ENCODE measurements around the gene RAD51B. TPM values are rescaled to one million over a fixed set of nuclear protein-coding genes. Genes with fewer than 3 reads are reported as not detected.

RAD51B gene
- total RNA-seq, 4 donors from 2014 or later: 8.9 to 30.3 (median 10.4) TPM

DNA sequence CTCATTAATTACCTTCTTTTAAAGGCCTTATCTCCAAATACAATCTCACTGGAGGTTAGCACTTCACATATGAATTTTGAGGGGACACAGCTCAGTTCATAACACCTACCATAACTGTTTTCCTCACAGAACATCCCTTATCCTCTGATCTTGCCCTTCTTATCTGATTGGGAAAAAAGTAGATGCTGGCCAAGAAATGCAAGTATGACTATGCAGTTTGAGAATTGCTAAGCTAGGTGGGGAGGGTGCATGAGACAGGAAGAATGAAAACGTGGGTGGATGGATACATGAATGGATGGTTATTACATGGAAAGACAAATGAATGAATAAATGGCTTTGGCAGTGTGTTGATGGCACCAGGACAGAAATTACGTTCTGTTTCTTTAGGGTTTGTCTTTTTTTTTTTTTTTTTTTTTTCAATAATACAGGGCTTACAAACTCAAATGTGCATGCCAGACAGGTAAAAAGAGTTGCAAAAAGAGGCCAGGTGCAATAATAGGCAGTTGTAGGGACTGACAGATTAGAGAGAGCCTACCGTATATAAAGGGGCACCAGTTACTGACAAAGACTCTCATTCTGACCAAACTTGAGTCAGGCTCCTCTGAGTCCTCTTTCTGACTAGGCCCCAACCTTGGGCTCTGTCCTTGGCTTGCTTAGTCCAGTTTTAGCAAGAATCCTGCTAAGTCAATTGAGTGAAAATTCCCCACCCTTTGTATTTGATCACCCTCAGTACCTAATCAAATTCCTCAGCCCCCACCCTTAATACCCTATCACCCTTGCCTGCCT lies 668.4 kb downstream of the RAD51B start:
- TF ChIP-seq, protein P1, sequence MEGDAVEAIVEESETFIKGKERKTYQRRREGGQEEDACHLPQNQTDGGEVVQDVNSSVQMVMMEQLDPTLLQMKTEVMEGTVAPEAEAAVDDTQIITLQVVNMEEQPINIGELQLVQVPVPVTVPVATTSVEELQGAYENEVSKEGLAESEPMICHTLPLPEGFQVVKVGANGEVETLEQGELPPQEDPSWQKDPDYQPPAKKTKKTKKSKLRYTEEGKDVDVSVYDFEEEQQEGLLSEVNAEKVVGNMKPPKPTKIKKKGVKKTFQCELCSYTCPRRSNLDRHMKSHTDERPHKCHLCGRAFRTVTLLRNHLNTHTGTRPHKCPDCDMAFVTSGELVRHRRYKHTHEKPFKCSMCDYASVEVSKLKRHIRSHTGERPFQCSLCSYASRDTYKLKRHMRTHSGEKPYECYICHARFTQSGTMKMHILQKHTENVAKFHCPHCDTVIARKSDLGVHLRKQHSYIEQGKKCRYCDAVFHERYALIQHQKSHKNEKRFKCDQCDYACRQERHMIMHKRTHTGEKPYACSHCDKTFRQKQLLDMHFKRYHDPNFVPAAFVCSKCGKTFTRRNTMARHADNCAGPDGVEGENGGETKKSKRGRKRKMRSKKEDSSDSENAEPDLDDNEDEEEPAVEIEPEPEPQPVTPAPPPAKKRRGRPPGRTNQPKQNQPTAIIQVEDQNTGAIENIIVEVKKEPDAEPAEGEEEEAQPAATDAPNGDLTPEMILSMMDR (IDR thresholded peaks at IDR 0.05): no peak
- ATAC-seq (ENCODE audit: low FRiP score) (no peak), DNase-seq (ENCODE audit: low spot score) (no peak)

DNA sequence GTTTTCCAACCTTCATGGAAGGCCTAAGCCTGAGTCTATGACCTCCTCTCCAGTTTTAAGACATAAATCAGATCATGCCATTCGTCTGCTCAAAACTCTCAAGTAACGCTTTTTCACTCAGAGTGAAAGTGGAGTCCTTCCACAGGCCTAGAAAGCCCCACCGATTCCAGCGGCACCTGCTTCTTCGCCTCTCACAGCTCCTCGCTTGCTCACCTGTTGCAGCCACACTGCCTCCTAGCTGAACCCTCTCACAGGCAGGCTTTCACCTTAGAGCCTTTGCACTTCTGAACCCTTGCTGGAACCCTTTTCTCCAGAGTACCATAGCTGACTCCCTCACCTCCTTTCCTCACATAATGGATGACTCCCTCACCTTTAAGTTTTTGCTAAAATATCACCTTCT lies 672.2 kb downstream of the RAD51B start:
- DNase-seq (ENCODE audit: low spot score) (no peak), ATAC-seq (ENCODE audit: low FRiP score) (no peak)
- TF ChIP-seq, protein P1 (IDR thresholded peaks at IDR 0.05): no peak

DNA sequence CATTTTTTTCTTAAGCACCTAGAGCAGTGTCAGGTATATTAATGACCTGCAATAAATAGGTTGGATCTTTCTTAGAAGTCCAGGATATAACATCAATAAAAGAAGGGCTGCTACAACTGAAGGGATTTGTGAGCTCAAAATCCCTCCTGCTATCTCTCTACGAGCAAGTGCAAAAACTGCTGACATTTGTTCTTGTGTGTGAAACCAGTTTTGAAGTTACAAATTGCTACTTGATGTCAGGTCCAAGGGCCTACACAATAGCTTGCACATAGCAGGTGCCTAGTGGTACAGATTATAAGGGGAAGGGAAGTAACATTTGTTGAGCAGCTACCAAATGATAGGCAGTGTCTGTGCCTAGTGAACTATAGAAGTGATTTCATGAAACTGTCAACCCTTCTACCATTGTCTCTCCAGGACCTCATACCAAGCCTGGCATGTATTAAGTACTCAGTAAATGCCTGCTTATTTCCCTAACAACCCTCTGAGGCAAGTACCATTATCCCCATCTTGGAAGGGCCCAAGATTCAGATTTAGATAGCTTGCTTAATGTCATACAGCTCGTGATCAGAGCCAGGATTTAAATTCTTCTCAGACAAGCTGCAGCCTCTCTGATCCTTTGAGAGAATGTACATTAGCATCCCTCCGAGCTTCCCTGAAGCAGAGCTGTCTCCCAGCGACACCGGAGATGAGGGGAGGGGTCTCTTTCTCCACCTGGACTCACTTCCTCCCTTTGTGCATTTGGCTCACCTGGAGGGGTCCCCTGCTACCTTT lies 673.0 kb downstream of the RAD51B start:
- TF ChIP-seq, protein P1 (IDR thresholded peaks at IDR 0.05): no peak
- ATAC-seq (ENCODE audit: low FRiP score) (no peak), DNase-seq (ENCODE audit: low spot score) (no peak)

DNA sequence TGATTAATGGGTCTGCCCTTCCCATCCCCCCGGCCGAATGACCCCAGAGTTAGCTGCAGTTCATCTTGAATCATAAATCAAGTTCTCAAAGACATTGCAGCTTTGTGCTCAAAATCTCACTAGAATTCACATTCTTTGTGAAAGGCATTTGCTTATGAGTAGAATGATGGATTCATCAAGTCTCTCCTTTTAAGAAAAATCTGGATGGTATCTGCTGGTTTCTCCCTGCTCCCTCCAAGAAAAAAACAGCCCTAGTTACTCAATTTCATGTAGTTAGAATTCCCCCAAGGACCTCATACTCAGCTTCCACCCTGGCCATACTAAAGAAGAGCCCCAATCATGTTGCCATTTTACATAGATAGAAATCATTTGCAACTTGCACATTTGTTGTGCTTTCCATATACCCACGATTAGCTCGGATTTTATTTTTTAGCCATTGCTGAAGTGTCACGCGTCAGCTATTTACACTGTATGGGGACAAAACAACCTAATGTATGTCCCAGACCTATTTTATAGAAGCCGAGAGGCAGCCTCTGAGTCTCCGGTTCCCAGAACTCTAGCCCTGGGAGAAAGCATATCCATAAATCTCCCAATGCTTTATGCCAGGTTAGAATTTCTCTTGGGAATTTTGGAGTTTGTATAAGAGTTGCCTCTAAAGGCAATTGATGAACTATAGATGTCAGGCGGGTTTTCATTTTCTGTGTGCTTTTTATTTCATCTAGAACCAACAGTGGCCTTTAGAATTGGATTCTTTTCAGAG lies 673.8 kb downstream of the RAD51B start:
- TF ChIP-seq, protein P1 (IDR thresholded peaks at IDR 0.05): no peak
- DNase-seq (ENCODE audit: low spot score) (no peak), ATAC-seq (ENCODE audit: low FRiP score) (no peak)

DNA sequence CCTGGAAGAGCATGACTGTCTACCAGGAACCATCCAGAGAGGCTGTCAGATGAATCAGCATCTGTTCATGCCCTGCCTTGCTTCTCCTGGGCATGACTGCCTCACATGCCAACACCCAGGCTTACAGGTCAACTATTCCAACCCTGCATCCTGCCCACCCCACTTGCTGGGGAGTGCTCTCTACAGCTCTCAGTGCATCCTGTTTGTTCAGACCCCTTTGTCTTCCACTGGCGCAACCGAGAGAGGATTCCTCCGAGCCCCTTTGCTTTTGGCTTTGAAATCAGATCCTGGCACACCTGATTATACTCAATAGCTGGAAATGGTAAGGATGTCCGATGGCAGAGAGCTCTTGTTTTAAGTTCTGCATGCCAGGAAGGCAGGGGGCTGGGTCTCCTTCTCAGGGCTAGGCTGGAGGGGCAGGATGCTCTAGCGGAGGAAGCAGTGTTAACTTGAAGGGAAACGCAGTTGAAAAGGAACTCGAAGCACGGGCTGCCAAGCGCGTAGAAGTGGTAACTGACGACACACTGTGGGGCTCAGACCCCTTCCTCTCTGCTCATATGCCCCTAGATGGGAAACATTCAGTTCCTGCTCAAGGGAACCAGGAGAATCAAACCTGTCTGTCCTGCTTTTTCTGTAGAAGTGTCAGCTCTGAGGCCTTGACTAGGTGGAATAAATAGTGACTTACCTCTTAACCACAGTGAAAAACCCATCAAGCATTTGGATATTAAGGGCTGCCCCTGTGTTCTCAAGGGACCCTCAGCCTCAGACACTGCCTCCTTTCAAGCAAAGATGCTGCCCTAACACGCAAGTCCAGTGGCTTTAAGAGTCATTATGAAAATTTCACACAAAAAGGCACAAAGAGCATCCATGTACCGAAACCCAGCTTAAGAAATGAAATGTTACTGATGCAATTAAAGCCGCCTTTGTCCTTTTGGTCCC lies 675.8 kb downstream of the RAD51B start:
- TF ChIP-seq, protein P1 (IDR thresholded peaks at IDR 0.05): no peak
- ATAC-seq (ENCODE audit: low FRiP score) (no peak), DNase-seq (ENCODE audit: low spot score) (no peak)

DNA sequence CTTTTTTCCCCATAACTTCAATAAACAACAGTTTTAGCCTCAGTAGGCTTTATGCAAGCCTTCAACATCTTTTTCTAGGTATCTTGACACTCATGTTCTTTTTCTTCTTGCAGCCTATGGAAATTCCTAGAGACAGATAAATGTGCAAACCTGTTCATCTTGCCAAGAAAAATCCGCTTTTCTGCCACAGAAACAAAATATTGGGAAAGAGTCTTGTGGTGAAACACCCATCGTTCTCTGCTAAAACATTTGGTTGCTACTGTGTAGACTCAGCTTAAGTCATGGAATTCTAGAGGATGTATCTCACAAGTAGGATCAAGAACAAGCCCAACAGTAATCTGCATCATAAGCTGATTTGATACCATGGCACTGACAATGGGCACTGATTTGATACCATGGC lies 677.4 kb downstream of the RAD51B start:
- DNase-seq (ENCODE audit: low spot score): no peak
- no peak for ATAC-seq (ENCODE audit: low FRiP score)
- TF ChIP-seq, protein P1 (IDR thresholded peaks at IDR 0.05): no peak

All from omental fat pad (tissue), 4 donors.